ENCODE data around the gene TXNDC9. TPM values are rescaled to one million over a fixed set of nuclear protein-coding genes. Genes with fewer than 3 reads are reported as not detected.
"Not testable (repeated sequence)": the region's sequence is repeated elsewhere in the genome, so short reads cannot be mapped to it uniquely, and the experiment has no call there.

TXNDC9 gene
- total RNA-seq, 1 experiment from 2014 or later, result 40.5 TPM

- Mint-ChIP-seq H3K9me3 (ENCODE audit: low read depth, unreplicated experiment) (no peaks in the 10 kb centered on the region), H3K4me1 (ENCODE audit: low read depth, unreplicated experiment) (peaks cover 25% of the 10 kb centered on the region), H3K4me3 (ENCODE audit: low read depth, unreplicated experiment) (no peak overlapping the region), H3K27ac (ENCODE audit: unreplicated experiment) (no peak overlapping the region), H3K27me3 (ENCODE audit: unreplicated experiment) (no peaks in the 10 kb centered on the region), H3K36me3 (ENCODE audit: insufficient read depth, unreplicated experiment) (no peaks in the 10 kb centered on the region)
- TF ChIP-seq CTCF (IDR thresholded peaks at IDR 0.05; ENCODE audit: unreplicated experiment), result no peak
- intact Hi-C loops (cut with micrococcal nuclease; ENCODE audit: unreplicated experiment), result no loop called here
- no peak for DNase-seq
- no TSS peak for BruUV-seq (replicated peaks)
- CTCF ChIA-PET, result interaction anchor here (0.6 kb wide), 1 partner anchor 9 kb away, joined by 5 read pairs; no protein-coding TSS in a partner anchor
Observed at GRCh38 chr2:99346218-99346617, 10.1 kb upstream of the TXNDC9 start.

- DNase-seq; BruUV-seq (replicated peaks); H3K27me3 Mint-ChIP-seq (ENCODE audit: unreplicated experiment); H3K36me3 Mint-ChIP-seq (ENCODE audit: insufficient read depth, unreplicated experiment); H3K4me3 Mint-ChIP-seq (ENCODE audit: low read depth, unreplicated experiment); H3K9me3 Mint-ChIP-seq (ENCODE audit: low read depth, unreplicated experiment); H3K27ac Mint-ChIP-seq (ENCODE audit: unreplicated experiment); intact Hi-C loops (cut with micrococcal nuclease; ENCODE audit: unreplicated experiment); CTCF ChIA-PET: not testable (repeated sequence)
- peaks cover 25% of the 10 kb centered on the region for H3K4me1 Mint-ChIP-seq (ENCODE audit: low read depth, unreplicated experiment)
Observed at GRCh38 chr2:99345446-99345845, 9.3 kb upstream of the TXNDC9 start.

- no peak for TF ChIP-seq CTCF (IDR thresholded peaks at IDR 0.05; ENCODE audit: unreplicated experiment)
- CTCF ChIA-PET, result no interaction called here
- peak overlapping the region; percentile 50 for H3K27ac Mint-ChIP-seq (ENCODE audit: unreplicated experiment)
- no peak for DNase-seq
- H3K27me3 Mint-ChIP-seq (ENCODE audit: unreplicated experiment), result no peaks in the 10 kb centered on the region
- BruUV-seq (replicated peaks), result no TSS peak
- H3K9me3 Mint-ChIP-seq (ENCODE audit: low read depth, unreplicated experiment), result no peaks in the 10 kb centered on the region
- H3K4me1 Mint-ChIP-seq (ENCODE audit: low read depth, unreplicated experiment), result peaks cover 12% of the 10 kb centered on the region
- H3K4me3 Mint-ChIP-seq (ENCODE audit: low read depth, unreplicated experiment), result no peak overlapping the region
- no peaks in the 10 kb centered on the region for H3K36me3 Mint-ChIP-seq (ENCODE audit: insufficient read depth, unreplicated experiment)
- intact Hi-C loops (cut with micrococcal nuclease; ENCODE audit: unreplicated experiment), result no loop called here
Observed at GRCh38 chr2:99342536-99342935, 6.4 kb upstream of the TXNDC9 start.

GRCh38 chr2:99340669-99341236, 4.6 kb upstream of the TXNDC9 start:
- TF ChIP-seq CTCF (IDR thresholded peaks at IDR 0.05; ENCODE audit: unreplicated experiment), result no peak
- BruUV-seq (replicated peaks), result no TSS peak
- Mint-ChIP-seq H3K27me3 (ENCODE audit: unreplicated experiment) (no peaks in the 10 kb centered on the region), H3K36me3 (ENCODE audit: insufficient read depth, unreplicated experiment) (no peaks in the 10 kb centered on the region), H3K9me3 (ENCODE audit: low read depth, unreplicated experiment) (no peaks in the 10 kb centered on the region), H3K4me1 (ENCODE audit: low read depth, unreplicated experiment) (peaks cover 12% of the 10 kb centered on the region), H3K4me3 (ENCODE audit: low read depth, unreplicated experiment) (no peak overlapping the region), H3K27ac (ENCODE audit: unreplicated experiment) (no peak overlapping the region)
- CTCF ChIA-PET, result no interaction called here
- intact Hi-C loops (cut with micrococcal nuclease; ENCODE audit: unreplicated experiment), result no loop called here
- peak; percentile 3 for DNase-seq

GRCh38 chr2:99338029-99338585, 2.0 kb upstream of the TXNDC9 start:
- Mint-ChIP-seq H3K36me3 (ENCODE audit: insufficient read depth, unreplicated experiment) (no peaks in the 10 kb centered on the region), H3K4me3 (ENCODE audit: low read depth, unreplicated experiment) (no peak overlapping the region), H3K9me3 (ENCODE audit: low read depth, unreplicated experiment) (no peaks in the 10 kb centered on the region), H3K27me3 (ENCODE audit: unreplicated experiment) (no peaks in the 10 kb centered on the region), H3K27ac (ENCODE audit: unreplicated experiment) (no peak overlapping the region), H3K4me1 (ENCODE audit: low read depth, unreplicated experiment) (peaks cover 11% of the 10 kb centered on the region)
- TF ChIP-seq CTCF (IDR thresholded peaks at IDR 0.05; ENCODE audit: unreplicated experiment), result no peak
- intact Hi-C loops (cut with micrococcal nuclease; ENCODE audit: unreplicated experiment), result no loop called here
- no peak for DNase-seq
- TSS peak; percentile 30 for BruUV-seq (replicated peaks)
- CTCF ChIA-PET, result no interaction called here
